OCI-LY1 (cell line): ENCODE results near the gene HIVEP2.

ENCODE experiments used
- CTCF ChIP-seq: fragments of 200-600 bp; sonication (generic), shearing (Covaris generic); IDR thresholded peaks from 2 replicates; pipeline ENCODE4 v1.5.1; 2017; ENCODE audit warnings: mild to moderate bottlenecking, antibody characterized with exemption, low read length, moderate library complexity, mixed read lengths
- EZH2 ChIP-seq: fragments of 200-600 bp; sonication (generic), shearing (Covaris generic); IDR thresholded peaks from 2 replicates; pipeline ENCODE4 v1.8.0; 2017; ENCODE audit warnings: borderline replicate concordance, mixed run types, mild to moderate bottlenecking, antibody characterized with exemption, low read length, moderate library complexity, mixed read lengths

GRCh38 chr6:142952614-142953013 lies 7.6 kb upstream of the HIVEP2 start:
- TF ChIP-seq CTCF (no peak), EZH2 (no peak)
